Kidney epithelial cell (primary cell): ENCODE results near the gene RAN. TPM values are rescaled to one million over a fixed set of nuclear protein-coding genes. Genes with fewer than 3 reads are reported as not detected.

Experiments
- DNase-seq: peaks from one replicate; pipeline ENCODE4 v3.0.0-alpha.2; 2010; ENCODE audit warnings: low read depth
- H3K27me3 ChIP-seq: 2 replicates; pipeline ENCODE4 v1.6.0; 2011; ENCODE audit warnings: low read length; ENCODE audit not compliant: control insufficient read depth, insufficient read depth
- H3K36me3 ChIP-seq: 2 replicates; pipeline ENCODE4 v1.5.1; 2011; ENCODE audit warnings: low read length; ENCODE audit not compliant: control insufficient read depth, insufficient read depth
- H3K4me3 ChIP-seq: 2 replicates; pipeline ENCODE4 v1.5.1; 2011; ENCODE audit warnings: low read depth, mild to moderate bottlenecking, control low read depth, low read length
- CTCF ChIP-seq: IDR thresholded peaks from 2 replicates; pipeline ENCODE4 v1.5.1; 2011; ENCODE audit warnings: mild to moderate bottlenecking, moderate library complexity, low read length, control low read depth, inconsistent platforms; ENCODE audit not compliant: insufficient read depth, poor library complexity, severe bottlenecking
- total RNA-seq: library from RNA; depleted of rRNA; stranded (reverse); fragments of >200 nt; gene quantifications from 2 replicates; pipeline ENCODE4 v1.2.3, GENCODE V29; 2015

RAN gene
- total RNA-seq, 1 donor from 2014 or later = 344 TPM

- no peak for DNase-seq
- no peak for TF ChIP-seq CTCF
- H3K36me3 ChIP-seq = no peaks in the 10 kb centered on the region
- no peak overlapping the region for H3K4me3 ChIP-seq
- H3K27me3 ChIP-seq = no peaks in the 10 kb centered on the region
Measured at GRCh38 chr12:130829391-130830245, 42.2 kb upstream of the RAN start.

GRCh38 chr12:130830246-130830551 lies 41.7 kb upstream of the RAN start:
- no peak for DNase-seq
- TF ChIP-seq CTCF = no peak
- Histone ChIP-seq H3K36me3 (no peaks in the 10 kb centered on the region), H3K4me3 (no peak overlapping the region), H3K27me3 (no peaks in the 10 kb centered on the region)

- H3K27me3 ChIP-seq = no peaks in the 10 kb centered on the region
- H3K4me3 ChIP-seq = no peak overlapping the region
- H3K36me3 ChIP-seq = no peaks in the 10 kb centered on the region
- DNase-seq = no peak
- no peak for TF ChIP-seq CTCF
Measured at GRCh38 chr12:130831246-130831645, 40.6 kb upstream of the RAN start.

- H3K4me3 ChIP-seq = no peak overlapping the region
- no peaks in the 10 kb centered on the region for H3K27me3 ChIP-seq
- H3K36me3 ChIP-seq = no peaks in the 10 kb centered on the region
- TF ChIP-seq CTCF = no peak
- DNase-seq = no peak
Measured at GRCh38 chr12:130831876-130832405, 39.9 kb upstream of the RAN start.

GRCh38 chr12:130832561-130833209 lies 39.2 kb upstream of the RAN start:
- H3K4me3 ChIP-seq = no peak overlapping the region
- no peaks in the 10 kb centered on the region for H3K36me3 ChIP-seq
- no peaks in the 10 kb centered on the region for H3K27me3 ChIP-seq
- no peak for TF ChIP-seq CTCF
- DNase-seq = no peak
